K562 treated with DMSO at 1 percent for 48 hours (cell line): ENCODE data around the gene MSI1. TPM values are rescaled to one million over a fixed set of nuclear protein-coding genes. Genes with fewer than 3 reads are reported as not detected.

Source experiments
- total RNA-seq: library from RNA; unstranded; fragments of 300-600 nt; gene quantifications from 2 replicates; pipeline ENCODE4 v1.2.3, GENCODE V29; 2022; ENCODE audit warnings: low replicate concordance; ENCODE audit errors: extremely low read depth

The MSI1 gene
- total RNA-seq: not detected in 2 replicates

DNA sequence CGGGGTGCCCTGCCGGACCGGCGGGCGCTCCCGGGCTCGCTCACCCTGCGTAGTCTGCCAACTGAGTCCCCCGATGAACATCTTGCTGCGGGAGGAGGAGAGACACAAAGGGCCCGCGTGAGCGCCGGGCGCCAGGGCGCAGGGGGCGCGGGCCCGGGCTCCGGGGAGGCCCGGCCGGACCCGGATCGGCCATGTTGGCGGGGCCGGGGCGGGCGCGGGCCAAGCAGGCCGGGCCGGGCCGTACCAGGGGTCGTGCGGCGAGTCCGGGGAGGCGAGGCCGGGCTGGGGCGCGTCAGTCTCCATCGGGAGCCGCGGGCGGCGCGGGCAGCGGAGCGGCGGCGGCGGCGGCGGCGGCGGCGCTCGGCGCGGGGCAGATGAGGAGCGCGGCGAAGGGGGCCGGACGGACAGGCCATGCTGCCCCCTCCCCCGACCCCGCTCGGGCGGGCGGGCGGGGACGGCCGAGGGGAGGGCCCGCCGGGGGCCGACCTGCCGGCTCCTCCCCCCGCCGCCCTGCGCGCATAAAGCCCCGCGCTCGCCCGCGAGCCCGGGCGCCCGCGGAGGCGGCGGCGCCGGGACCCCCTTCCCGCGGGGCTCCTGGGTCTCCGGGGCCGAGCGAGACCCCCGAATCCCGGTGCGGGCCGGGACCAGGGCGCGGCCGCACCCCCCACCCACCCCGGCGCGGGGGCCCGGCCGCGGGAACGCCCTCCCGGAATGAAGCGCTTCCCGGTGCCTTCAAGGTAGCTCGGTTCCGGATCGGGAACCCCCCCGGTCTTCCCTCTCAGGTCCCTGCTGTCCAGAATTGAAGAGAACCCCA, at the start of gene MSI1:
MSI1 (minus strand) TSS at position 376 of the 814 bp plus-strand sequence; CDS start at position 303, 73 bp downstream.

DNA sequence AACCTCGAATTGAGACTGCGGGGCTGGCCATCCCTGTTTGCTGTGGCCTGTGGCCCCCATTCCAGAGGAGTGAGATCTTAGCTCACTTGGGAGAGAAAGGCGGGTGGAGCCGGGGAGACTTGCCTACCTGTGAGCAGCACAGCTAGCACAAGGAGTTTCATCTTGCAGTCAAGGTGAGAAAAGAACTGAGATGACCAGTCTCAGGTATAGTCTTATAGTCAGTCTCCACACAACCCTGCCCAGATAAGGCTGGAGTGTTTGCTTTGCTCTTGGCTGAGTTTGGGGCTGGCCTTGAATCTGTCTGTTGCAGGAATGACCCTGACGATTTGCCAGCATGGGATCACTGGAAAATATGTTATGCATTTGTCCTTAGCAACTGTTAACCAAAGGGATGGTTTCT, 41.4 kb downstream of the MSI1 start, which contains the start of gene PLA2G1B:
PLA2G1B (minus strand) TSS at position 187 of the 400 bp plus-strand sequence; CDS start at position 161, 26 bp downstream.

DNA sequence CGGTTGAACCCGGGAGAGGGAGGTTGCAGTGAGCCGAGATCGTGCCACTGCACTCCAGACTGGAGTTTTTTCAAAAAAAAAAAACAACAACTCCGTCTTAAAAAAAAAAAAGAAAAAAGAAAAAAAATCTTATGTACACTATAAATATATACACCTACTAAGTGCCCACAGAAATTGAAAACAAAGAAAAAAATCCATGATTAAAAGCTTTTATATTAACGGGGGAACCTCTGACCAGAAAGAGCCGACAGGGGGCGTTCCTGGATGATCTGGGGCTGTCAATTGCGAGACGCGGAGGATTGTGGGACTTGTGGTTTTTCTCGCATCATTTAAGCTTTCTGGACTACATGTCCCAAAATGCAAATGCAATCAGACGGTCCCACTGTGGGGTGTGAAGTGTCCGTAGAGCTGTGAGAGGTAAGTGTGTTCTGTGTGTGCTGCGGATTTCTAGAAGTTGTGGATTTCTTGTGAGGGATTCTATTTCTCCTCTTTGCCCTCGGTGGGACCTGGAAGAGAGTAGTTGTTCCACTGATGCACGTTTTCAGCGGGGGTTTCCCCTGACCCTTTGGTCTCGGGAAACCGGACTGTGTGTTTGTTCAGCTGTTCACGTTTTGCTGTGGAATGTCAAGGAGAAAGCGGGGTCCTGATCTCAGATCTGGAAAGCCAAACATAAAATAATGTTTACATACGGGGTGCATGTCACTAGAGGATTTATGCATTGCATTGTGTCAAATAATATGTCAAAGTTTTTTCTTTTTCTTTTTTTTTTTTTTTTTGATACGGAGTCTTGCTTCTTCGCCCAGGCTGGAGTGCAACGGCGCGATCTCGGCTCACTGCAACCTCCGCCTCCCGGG, 66.8 kb downstream of the MSI1 start, which contains the start of gene SIRT4:
SIRT4 (plus strand) TSS at position 360 of the 854 bp plus-strand sequence. CDS start 1,241 bp downstream, outside the sequence.

DNA sequence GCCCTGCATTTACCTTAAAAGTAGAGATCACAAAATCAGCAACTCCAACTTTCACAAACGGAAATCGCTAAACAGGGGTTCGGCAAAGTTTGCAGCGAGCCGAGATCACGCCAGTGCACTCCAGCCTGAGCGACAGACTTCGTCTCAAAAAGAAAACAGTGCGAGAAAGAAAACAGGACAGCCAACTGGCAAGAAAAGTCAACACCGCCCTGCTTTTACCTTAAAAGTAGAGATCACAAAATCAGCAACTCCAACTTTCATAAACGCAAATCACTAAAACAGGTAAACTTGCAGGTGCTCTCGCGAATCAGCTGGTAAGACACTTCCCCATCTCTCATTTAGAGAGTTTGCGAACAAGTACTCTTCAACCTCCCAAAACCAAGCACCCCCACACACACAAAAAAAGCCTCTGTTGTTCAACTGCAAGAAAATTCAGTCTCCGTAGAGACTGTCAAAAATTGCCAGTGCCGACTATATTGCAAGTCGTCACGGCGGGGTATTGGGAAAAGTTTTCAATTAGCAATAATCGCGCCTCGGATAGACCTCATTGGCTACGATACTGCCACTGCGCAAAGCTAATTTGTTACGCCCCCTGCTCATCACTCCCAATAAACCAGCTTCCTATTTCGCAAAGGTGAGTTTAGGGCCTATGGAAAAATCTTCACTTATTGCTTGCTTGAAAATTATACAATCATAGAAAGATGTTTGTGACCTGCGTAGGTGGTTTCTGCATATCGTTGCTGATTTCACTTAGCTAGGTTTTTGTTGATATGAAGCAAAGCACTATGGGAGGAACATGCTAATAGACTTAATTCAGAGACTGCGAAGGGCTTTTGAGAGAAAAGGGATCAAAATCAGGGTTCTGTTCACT, 76.1 kb downstream of the MSI1 start, which contains the start of gene RNU4-1:
RNU4-1 (minus strand) TSS at position 577 of the 871 bp plus-strand sequence.

Other genes starting within 250 kb of the MSI1 start
- gene GCN1, start 174.4 kb downstream of the MSI1 start, total RNA-seq: not detected in 2 replicates
- gene RPLP0, start 168.1 kb downstream of the MSI1 start, total RNA-seq: 3,796 and 8,949 TPM in 2 replicates
- gene PXN, start 103.4 kb downstream of the MSI1 start, total RNA-seq: not detected in 2 replicates
- gene RNU4-2, start 77.3 kb downstream of the MSI1 start, total RNA-seq: not detected in 2 replicates
- not detected in 2 replicates for gene RNU4-1, start 75.9 kb downstream of the MSI1 start, total RNA-seq
- not detected in 2 replicates for gene SIRT4, start 66.8 kb downstream of the MSI1 start, total RNA-seq
- gene PLA2G1B, start 41.4 kb downstream of the MSI1 start, total RNA-seq: not detected in 2 replicates
- not detected in 2 replicates for gene COX6A1, start 68.9 kb upstream of the MSI1 start, total RNA-seq
- gene TRIAP1, start 77.2 kb upstream of the MSI1 start, total RNA-seq: not detected in 2 replicates
- not detected in 2 replicates for gene GATC, start 77.3 kb upstream of the MSI1 start, total RNA-seq
- not detected in 2 replicates for gene SRSF9, start 100.6 kb upstream of the MSI1 start, total RNA-seq
- gene DYNLL1, start 126.9 kb upstream of the MSI1 start, total RNA-seq: not detected in 2 replicates
- gene COQ5, start 160.0 kb upstream of the MSI1 start, total RNA-seq: not detected in 2 replicates
- gene RNF10, start 165.2 kb upstream of the MSI1 start, total RNA-seq: not detected in 2 replicates
- not detected in 2 replicates for gene POP5, start 212.2 kb upstream of the MSI1 start, total RNA-seq